B cell (primary cell): Measurements from ENCODE around the gene TBC1D9B.

Source experiments
- CTCF ChIP-seq: fragments of 200-600 bp; IDR thresholded peaks from one replicate; pipeline ENCODE4 v1.8.0; 2022; ENCODE audit warnings: antibody characterized with exemption, mild to moderate bottlenecking
- EZH2 ChIP-seq: IDR thresholded peaks from 2 replicates; pipeline ENCODE4 v1.6.1; 2012; ENCODE audit warnings: borderline replicate concordance, low read depth, mild to moderate bottlenecking, moderate library complexity, low read length; ENCODE audit not compliant: insufficient read depth, poor library complexity, severe bottlenecking

- TF ChIP-seq CTCF (no peak), EZH2 (no peak)
Observed at GRCh38 chr5:179926657-179927056, 19.0 kb upstream of the TBC1D9B start.
